GM10847 (cell line): ENCODE data around the gene CES3.

Experiments
- POLR2A ChIP-seq: IDR thresholded peaks from 2 replicates; pipeline ENCODE4 v1.6.1; 2011; ENCODE audit not compliant: insufficient read length; ENCODE audit errors: extremely low read depth

The CES3 gene

DNA sequence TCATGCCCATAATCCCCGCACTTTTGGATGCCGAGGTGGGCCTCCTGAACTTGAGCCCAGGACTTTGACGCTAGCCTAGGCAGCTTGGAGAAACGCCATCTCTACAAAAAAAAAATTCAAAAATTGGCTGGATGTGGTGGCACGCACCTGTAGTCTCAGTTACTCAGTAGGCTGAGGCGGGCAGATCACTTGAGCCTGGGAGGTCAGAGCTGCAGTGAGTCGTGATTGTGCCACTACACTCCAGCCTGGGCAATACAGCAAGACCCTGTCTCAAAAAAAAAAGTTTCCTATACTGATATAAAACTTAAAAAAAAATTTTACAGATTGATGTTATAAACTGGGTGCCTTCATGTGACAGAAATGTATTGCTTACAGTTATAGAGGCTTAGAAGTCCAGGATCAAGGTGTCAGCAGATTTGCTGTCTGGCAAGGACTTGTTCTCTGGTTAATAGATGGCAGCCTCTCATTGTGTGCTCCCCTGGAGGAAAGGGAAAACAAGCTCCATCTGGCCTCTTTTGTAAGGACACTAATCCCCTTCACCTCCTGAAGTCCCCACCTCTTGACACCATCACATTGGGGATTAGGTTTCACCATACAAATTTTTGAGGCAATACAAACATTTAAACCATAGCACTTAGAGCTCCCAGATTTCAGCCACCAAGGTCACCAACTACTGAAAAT is 8.5 kb upstream of the CES3 start:
- TF ChIP-seq POLR2A, result no peak

GRCh38 chr16:66953462-66954096 is 7.5 kb upstream of the CES3 start:
- no peak for TF ChIP-seq POLR2A

GRCh38 chr16:66954097-66954659 is 6.9 kb upstream of the CES3 start:
- TF ChIP-seq POLR2A, result no peak

DNA sequence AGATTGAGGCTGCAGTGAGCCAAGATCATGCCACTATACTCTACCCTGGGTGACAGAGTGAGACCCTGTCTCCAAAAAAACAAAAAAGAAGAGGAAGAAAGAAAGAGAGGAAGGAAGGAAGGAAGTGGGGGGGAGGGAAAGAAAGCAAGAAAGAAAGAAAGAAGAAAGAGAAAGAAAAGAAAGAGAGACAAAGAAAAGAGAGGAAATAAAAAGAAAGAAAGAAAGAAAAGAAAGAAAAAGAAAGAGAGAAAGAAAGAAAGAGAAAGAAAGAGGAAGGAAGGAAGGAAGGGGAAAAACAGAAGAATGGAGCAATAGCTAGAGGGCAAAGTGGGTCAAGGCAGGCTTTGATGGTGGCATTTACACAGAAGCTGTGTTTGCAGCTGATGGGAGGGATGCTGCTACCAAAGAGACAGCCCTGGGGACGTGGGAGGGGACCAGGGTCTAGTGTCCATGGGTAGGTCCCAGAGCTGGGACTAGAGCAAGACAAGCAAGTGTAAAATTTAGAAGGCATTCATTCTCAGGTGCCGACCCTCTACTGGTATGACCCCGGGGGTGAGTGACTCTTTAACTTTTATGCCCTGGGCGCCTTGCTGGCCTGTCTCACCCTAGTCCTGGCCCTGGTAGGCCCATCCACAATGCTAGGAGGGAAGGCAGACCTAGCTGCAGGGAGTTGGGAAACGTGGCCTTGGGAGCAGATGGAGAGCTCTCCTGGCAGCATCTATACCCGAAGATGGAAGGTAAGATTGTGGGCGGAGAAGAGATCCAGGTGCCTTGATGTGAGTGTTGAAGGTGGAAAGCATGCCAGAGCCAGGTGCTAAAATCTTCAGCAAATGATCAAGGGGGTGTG is 2.0 kb upstream of the CES3 start:
- no peak for TF ChIP-seq POLR2A

- TF ChIP-seq POLR2A, result no peak
Measured at GRCh38 chr16:66959704-66960161, 1.3 kb upstream of the CES3 start.

DNA sequence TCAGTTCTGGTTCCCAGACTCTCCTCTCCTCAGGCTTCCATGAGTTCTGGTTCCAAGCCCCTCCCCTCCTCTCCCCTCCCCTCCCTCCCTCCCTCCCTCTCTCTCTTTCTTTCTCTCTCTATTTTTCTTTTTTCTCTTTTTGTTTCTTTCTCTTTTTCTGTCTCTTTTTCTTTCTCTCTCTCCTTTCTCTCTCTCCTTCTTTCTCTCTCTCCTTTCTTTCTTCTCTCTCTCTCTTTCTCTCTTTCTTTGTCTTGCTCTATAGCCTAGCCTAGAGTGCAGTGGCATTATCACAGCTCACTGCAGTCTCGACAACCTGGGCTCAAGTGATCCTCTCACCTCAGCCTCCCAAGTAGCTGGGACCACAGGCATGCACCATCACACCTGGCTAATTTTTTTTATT is 796 bp upstream of the CES3 start:
- TF ChIP-seq POLR2A, result no peak

GRCh38 chr16:66961914-66962313 is 848 bp downstream of the CES3 start:
- no peak for TF ChIP-seq POLR2A

- no peak for TF ChIP-seq POLR2A
Measured at GRCh38 chr16:66964049-66964448, 3.0 kb downstream of the CES3 start.

DNA sequence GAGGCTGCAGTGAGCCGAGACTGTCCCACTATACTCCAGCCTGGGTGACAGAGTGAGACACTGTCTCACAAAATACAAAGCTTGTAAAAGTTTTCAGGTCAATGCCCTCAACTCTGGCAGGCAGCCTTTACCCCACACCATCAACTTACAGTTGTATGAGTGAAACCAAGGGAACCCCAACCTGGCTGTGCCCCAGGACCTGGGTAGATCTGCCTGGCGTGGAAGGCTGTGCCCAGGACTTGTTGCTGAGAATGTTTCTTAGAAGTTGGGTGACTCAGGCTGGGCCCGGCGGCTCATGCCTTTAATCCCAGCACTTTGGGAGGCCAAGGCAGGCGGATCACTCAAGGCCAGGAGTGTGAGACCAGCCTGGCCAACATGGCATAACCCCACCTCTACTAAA is 7.8 kb downstream of the CES3 start:
- TF ChIP-seq POLR2A, result no peak

GRCh38 chr16:66970775-66971720 is 10.0 kb downstream of the CES3 start:
- no peak for TF ChIP-seq POLR2A

DNA sequence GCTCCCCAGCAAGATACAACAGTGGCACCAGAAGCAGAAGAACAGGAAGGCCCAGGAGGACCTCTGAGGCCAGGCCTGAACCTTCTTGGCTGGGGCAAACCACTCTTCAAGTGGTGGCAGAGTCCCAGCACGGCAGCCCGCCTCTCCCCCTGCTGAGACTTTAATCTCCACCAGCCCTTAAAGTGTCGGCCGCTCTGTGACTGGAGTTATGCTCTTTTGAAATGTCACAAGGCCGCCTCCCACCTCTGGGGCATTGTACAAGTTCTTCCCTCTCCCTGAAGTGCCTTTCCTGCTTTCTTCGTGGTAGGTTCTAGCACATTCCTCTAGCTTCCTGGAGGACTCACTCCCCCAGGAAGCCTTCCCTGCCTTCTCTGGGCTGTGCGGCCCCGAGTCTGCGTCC is 11.9 kb downstream of the CES3 start:
- no peak for TF ChIP-seq POLR2A

- TF ChIP-seq POLR2A, result no peak
Measured at GRCh38 chr16:66973716-66974115, 12.7 kb downstream of the CES3 start.

DNA sequence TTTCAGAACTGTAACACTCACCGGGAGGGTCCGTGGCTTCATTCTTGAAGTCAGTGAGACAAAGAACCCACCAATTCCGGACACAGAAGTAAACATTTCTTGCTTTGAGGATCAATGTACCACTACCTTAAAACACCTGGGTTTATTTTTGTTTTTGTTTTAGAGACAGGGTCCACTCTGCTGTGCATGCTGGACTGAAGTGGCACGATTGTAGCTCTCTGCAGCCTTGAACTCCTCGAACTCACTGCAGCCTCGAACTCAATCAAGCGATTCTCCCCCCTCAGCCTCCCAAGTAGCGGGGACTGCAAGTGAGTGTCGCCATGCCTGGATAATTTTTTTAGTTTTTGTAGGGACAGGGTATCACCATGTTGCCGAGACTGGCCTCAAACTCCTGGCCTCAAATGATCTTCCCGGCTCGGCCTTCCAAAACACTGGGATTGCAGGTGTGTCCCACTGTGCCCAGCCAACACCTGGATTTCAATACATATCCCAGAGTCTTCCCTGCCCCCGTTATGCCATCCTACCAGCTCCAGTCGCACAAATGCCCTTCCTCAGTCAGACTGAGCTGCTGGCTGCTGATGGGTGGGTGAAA is 14.3 kb downstream of the CES3 start:
- no peak for TF ChIP-seq POLR2A

GRCh38 chr16:66976746-66977145 is 15.7 kb downstream of the CES3 start:
- TF ChIP-seq POLR2A, result no peak
